RWPE2 (cell line): Measurements from ENCODE around the gene LRRK1.
A peak's percentile ranks its signal among the peaks of the same experiment; 100 is the strongest.

Experiments
- ATAC-seq: fragments of 200-7000 bp; cut with Tn5 transposase; 3 replicates; pipeline ENCODE4 v1.9.1; 2021; ENCODE audit warnings: low read depth
- DNase-seq: peaks from one replicate; pipeline ENCODE4 v3.0.0-alpha.2; 2020; ENCODE audit warnings: low spot score
- H3K27ac ChIP-seq: fragments of 450-650 bp; 2 replicates; pipeline ENCODE4 v1.5.1; 2017; ENCODE audit warnings: mild to moderate bottlenecking; ENCODE audit not compliant: poor library complexity, severe bottlenecking
- H3K27me3 ChIP-seq: fragments of 250-450 bp; sonication (Bioruptor Pico); 2 replicates; pipeline ENCODE4 v1.5.1; 2021; ENCODE audit warnings: mild to moderate bottlenecking, moderate library complexity; ENCODE audit not compliant: insufficient read depth, poor library complexity, severe bottlenecking
- H3K36me3 ChIP-seq: fragments of 250-450 bp; sonication (Bioruptor Pico); 2 replicates; pipeline ENCODE4 v1.5.1; 2020; ENCODE audit warnings: low read depth, mild to moderate bottlenecking, moderate library complexity
- H3K4me1 ChIP-seq: fragments of 250-450 bp; sonication (Bioruptor Pico); 2 replicates; pipeline ENCODE4 v1.5.1; 2021; ENCODE audit warnings: mild to moderate bottlenecking, moderate library complexity; ENCODE audit not compliant: insufficient read depth, poor library complexity, severe bottlenecking
- H3K4me3 ChIP-seq: fragments of 250-450 bp; sonication (Bioruptor Pico); 2 replicates; pipeline ENCODE4 v1.5.1; 2021; ENCODE audit warnings: mild to moderate bottlenecking, moderate library complexity; ENCODE audit not compliant: severe bottlenecking
- H3K9me3 ChIP-seq: fragments of 250-450 bp; sonication (Bioruptor Pico); 2 replicates; pipeline ENCODE4 v1.5.1; 2021; ENCODE audit warnings: mild to moderate bottlenecking, moderate library complexity; ENCODE audit not compliant: severe bottlenecking
- TF ChIP-seq, protein P1 (sequence below): fragments of 450-650 bp; IDR thresholded peaks from one replicate; pipeline ENCODE4 v1.5.1; 2017; ENCODE audit warnings: mild to moderate bottlenecking, moderate library complexity; ENCODE audit not compliant: poor library complexity, severe bottlenecking

LRRK1 gene

DNA sequence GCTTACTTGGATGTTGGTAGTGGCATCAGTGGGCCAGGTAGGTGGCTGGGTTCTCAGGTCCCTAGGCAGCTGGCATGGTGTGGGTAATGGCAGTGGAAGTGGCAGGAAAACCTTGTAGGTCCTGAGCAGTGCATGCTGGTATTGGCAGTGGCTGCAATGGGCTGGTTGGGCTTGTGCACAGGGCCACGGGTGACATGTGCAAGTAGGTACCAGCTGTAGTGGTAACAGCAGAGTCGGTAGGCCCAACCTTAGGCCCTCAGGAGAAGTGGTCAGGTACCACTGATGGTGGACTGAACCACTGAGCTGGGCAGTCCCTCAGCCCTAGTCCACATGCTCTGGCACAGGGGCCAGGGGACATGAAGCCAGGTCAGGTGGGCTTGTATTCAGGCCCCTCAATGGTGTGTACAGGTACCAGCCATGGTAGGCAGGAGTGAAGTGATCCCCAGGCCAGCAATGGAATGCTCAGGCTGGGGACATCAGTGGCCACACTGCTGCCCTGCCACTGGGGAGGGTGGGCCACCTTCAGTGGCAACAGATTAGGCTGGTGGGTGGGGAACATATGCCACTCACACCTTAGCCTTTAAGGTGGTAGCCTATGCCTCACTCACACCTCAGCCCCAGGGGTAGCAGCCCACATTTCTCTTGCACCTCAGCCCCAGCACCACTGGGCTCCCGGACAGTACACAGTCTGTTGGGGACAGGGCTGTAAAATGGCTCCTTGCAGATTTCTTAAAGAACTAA is 118.1 kb downstream of the LRRK1 start:
- no peak overlapping the region for H3K27ac ChIP-seq
- TF ChIP-seq, protein P1, sequence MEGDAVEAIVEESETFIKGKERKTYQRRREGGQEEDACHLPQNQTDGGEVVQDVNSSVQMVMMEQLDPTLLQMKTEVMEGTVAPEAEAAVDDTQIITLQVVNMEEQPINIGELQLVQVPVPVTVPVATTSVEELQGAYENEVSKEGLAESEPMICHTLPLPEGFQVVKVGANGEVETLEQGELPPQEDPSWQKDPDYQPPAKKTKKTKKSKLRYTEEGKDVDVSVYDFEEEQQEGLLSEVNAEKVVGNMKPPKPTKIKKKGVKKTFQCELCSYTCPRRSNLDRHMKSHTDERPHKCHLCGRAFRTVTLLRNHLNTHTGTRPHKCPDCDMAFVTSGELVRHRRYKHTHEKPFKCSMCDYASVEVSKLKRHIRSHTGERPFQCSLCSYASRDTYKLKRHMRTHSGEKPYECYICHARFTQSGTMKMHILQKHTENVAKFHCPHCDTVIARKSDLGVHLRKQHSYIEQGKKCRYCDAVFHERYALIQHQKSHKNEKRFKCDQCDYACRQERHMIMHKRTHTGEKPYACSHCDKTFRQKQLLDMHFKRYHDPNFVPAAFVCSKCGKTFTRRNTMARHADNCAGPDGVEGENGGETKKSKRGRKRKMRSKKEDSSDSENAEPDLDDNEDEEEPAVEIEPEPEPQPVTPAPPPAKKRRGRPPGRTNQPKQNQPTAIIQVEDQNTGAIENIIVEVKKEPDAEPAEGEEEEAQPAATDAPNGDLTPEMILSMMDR: no peak
- H3K36me3 ChIP-seq: peaks cover 28% of the 10 kb centered on the region
- peaks cover 2% of the 10 kb centered on the region for H3K4me1 ChIP-seq
- H3K27me3 ChIP-seq: no peaks in the 10 kb centered on the region
- H3K9me3 ChIP-seq: peaks cover 3% of the 10 kb centered on the region
- no peak overlapping the region for H3K4me3 ChIP-seq
- ATAC-seq (no peak), DNase-seq (peak; percentile 41)

DNA sequence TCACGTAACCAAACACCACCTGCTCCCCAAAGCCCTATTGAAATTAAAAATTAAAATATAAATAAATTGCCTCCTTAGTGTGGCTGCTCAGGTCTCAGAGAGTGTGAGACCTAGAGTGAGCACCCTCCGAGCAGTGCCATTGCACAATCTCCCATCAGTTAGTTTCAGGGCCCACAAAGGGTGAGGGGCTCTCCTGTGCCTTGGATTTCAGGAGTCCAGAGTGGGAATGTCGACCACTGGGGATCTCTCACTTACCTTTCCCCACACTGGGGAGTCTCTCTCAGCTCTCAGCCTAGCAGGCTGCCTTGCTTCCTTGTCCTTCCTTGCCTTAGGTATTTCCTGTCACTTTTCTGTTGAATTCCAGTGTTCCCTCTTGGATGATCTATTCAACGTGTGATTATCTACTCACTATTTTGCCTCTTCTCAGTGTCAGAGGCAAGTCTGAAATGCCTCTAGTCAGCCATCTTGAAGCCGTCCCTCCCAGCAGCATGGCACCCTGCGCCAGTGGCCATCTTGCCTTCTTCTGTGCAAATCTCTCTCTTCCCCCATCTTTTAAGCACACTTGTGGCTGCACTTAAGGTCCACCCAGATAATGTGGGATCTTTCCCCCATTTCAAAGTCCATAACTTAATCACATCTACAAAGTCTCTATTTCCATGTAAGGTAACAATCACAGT is 119.3 kb downstream of the LRRK1 start:
- peaks cover 2% of the 10 kb centered on the region for H3K4me1 ChIP-seq
- DNase-seq (peak; percentile 23), ATAC-seq (no peak)
- H3K36me3 ChIP-seq: peaks cover 28% of the 10 kb centered on the region
- H3K27me3 ChIP-seq: no peaks in the 10 kb centered on the region
- H3K9me3 ChIP-seq: peaks cover 3% of the 10 kb centered on the region
- H3K27ac ChIP-seq: no peak overlapping the region
- H3K4me3 ChIP-seq: no peak overlapping the region
- TF ChIP-seq, protein P1: no peak

GRCh38 chr15:101039461-101039860 is 120.3 kb downstream of the LRRK1 start:
- DNase-seq: no peak
- no peak for ATAC-seq
- H3K4me1 ChIP-seq: no peaks in the 10 kb centered on the region
- peaks cover 25% of the 10 kb centered on the region for H3K36me3 ChIP-seq
- no peaks in the 10 kb centered on the region for H3K27me3 ChIP-seq
- H3K9me3 ChIP-seq: peaks cover 3% of the 10 kb centered on the region
- no peak overlapping the region for H3K27ac ChIP-seq
- H3K4me3 ChIP-seq: no peak overlapping the region
- TF ChIP-seq, protein P1: no peak

GRCh38 chr15:101042320-101042719 is 123.2 kb downstream of the LRRK1 start:
- no peak overlapping the region for H3K27ac ChIP-seq
- H3K36me3 ChIP-seq: peaks cover 16% of the 10 kb centered on the region; the same call in 1 of the 2 replicates
- no peak overlapping the region for H3K4me3 ChIP-seq
- TF ChIP-seq, protein P1: no peak
- H3K9me3 ChIP-seq: peaks cover 3% of the 10 kb centered on the region
- peak; percentile 29 for DNase-seq
- H3K27me3 ChIP-seq: no peaks in the 10 kb centered on the region
- no peak for ATAC-seq
- no peaks in the 10 kb centered on the region for H3K4me1 ChIP-seq

GRCh38 chr15:101043011-101043410 is 123.9 kb downstream of the LRRK1 start:
- Histone ChIP-seq H3K27me3 (no peaks in the 10 kb centered on the region), H3K9me3 (peaks cover 3% of the 10 kb centered on the region), H3K36me3 (peaks cover 16% of the 10 kb centered on the region; the same call in 1 of the 2 replicates), H3K4me3 (no peak overlapping the region), H3K27ac (no peak overlapping the region), H3K4me1 (no peaks in the 10 kb centered on the region)
- DNase-seq (peak; percentile 67), ATAC-seq (no peak)
- TF ChIP-seq, protein P1: no peak
